SU-DHL-6 (cell line): ENCODE results near the gene FBN3.

Source experiments
- H2AFZ ChIP-seq: fragments of 200-600 bp; sonication (generic); 2 replicates; pipeline ENCODE4 v1.6.1; 2014; ENCODE audit warnings: low read depth, mild to moderate bottlenecking, moderate library complexity, mixed read lengths, antibody characterized with exemption, low read length; ENCODE audit not compliant: severe bottlenecking
- H3F3A ChIP-seq: fragments of 200-600 bp; shearing (Covaris generic); 2 replicates; pipeline ENCODE4 v1.6.0; 2016; ENCODE audit warnings: antibody characterized with exemption, mild to moderate bottlenecking; ENCODE audit not compliant: insufficient read depth
- H3K27ac ChIP-seq: fragments of 200-600 bp; sonication (generic); 2 replicates; pipeline ENCODE4 v1.5.1; 2016; ENCODE audit warnings: low read depth, mild to moderate bottlenecking, low read length, moderate library complexity, mixed read lengths
- H3K27me3 ChIP-seq: fragments of 200-600 bp; sonication (generic), shearing (Covaris generic); 2 replicates; pipeline ENCODE4 v1.6.0; 2014; ENCODE audit warnings: mild to moderate bottlenecking, low read length
- H3K36me3 ChIP-seq: fragments of 200-600 bp; sonication (generic); 2 replicates; pipeline ENCODE4 v1.6.1; 2014; ENCODE audit warnings: mild to moderate bottlenecking, low read length, mixed read lengths
- H3K4me2 ChIP-seq: fragments of 300-600, 200-600 bp; shearing (Covaris generic), sonication (generic); 2 replicates; pipeline ENCODE4 v1.6.0; 2014; ENCODE audit warnings: low read length, low read depth, mild to moderate bottlenecking; ENCODE audit not compliant: poor library complexity, severe bottlenecking
- H3K4me3 ChIP-seq: fragments of 200-600 bp; sonication (generic); 2 replicates; pipeline ENCODE4 v1.5.1; 2014; ENCODE audit warnings: antibody characterized with exemption, low read length, mild to moderate bottlenecking, mixed read lengths; ENCODE audit not compliant: insufficient read depth, poor library complexity, severe bottlenecking
- H3K79me2 ChIP-seq: fragments of 200-600 bp; sonication (generic); 2 replicates; pipeline ENCODE4 v1.6.1; 2014; ENCODE audit warnings: mild to moderate bottlenecking, low read length, moderate library complexity; ENCODE audit not compliant: insufficient read depth
- H3K9ac ChIP-seq: fragments of 200-600 bp; sonication (generic); 2 replicates; pipeline ENCODE4 v1.7.0; 2014; ENCODE audit warnings: mild to moderate bottlenecking, low read length
- H3K9me2 ChIP-seq: fragments of 200-600 bp; sonication (generic); replicated peaks from 2 replicates; pipeline ENCODE4 v1.6.1; 2014; ENCODE audit warnings: low read length; ENCODE audit not compliant: insufficient read depth
- H3K9me3 ChIP-seq: fragments of 200-600 bp; sonication (generic); 2 replicates; pipeline ENCODE4 v1.6.1; 2014; ENCODE audit warnings: low read length, mixed read lengths; ENCODE audit not compliant: insufficient read depth
- H4K20me1 ChIP-seq: fragments of 200-600 bp; sonication (generic); 2 replicates; pipeline ENCODE4 v1.6.1; 2014; ENCODE audit warnings: low read depth, mild to moderate bottlenecking, antibody characterized with exemption, low read length, moderate library complexity, mixed read lengths
- CTCF ChIP-seq: fragments of 200-600 bp; sonication (generic); IDR thresholded peaks from one replicate; pipeline ENCODE4 v1.5.1; 2017; ENCODE audit warnings: antibody characterized with exemption, mild to moderate bottlenecking, low read length, moderate library complexity; ENCODE audit not compliant: insufficient read depth, poor library complexity, severe bottlenecking
- EZH2phosphoT487 ChIP-seq: fragments of 200-600 bp; sonication (generic), shearing (Covaris generic); conservative IDR thresholded peaks from 2 replicates; pipeline ENCODE4 v1.6.1; 2018; ENCODE audit warnings: mild to moderate bottlenecking, antibody characterized with exemption, low read length, moderate library complexity, mixed read lengths

The FBN3 gene

DNA sequence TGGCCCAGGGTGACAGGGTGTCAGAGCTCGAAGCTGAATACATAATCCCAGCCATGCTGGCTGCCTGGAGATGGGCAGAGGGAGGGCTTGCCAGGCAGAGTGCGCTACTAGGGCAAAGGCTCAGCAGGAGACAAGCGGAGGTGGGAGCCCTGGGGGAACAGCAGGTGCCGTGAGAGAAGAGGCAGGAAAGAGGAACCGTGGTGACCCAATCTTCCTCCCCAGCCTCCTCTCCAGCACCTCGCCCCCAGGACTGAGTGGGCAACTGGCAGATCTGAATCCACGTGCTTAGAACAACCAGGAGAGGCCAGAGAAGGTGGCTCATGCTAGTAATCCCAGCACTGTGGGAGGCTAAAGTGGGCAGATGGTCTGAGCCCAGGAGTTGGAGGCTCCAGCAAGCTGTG lies 107.9 kb downstream of the FBN3 start:
- Histone ChIP-seq H4K20me1 (no peaks in the 10 kb centered on the region), H3K9me3 (no peaks in the 10 kb centered on the region), H3K9ac (no peak overlapping the region), H3K9me2 (no peaks in the 10 kb centered on the region), H2AFZ (no peak overlapping the region), H3K4me3 (no peak overlapping the region), H3K27me3 (no peaks in the 10 kb centered on the region), H3K36me3 (no peaks in the 10 kb centered on the region), H3K79me2 (no peaks in the 10 kb centered on the region), H3F3A (no peaks in the 10 kb centered on the region), H3K4me2 (no peak overlapping the region), H3K27ac (no peak overlapping the region)
- TF ChIP-seq EZH2phosphoT487 (no peak), CTCF (no peak)

GRCh38 chr19:8039231-8039630 lies 110.2 kb downstream of the FBN3 start:
- Histone ChIP-seq H3K36me3 (no peaks in the 10 kb centered on the region), H3K9me2 (no peaks in the 10 kb centered on the region), H3K27ac (no peak overlapping the region), H3K9ac (no peak overlapping the region), H3K79me2 (no peaks in the 10 kb centered on the region), H3K4me2 (no peak overlapping the region), H3K9me3 (no peaks in the 10 kb centered on the region), H3F3A (no peaks in the 10 kb centered on the region), H2AFZ (no peak overlapping the region), H3K4me3 (no peak overlapping the region), H4K20me1 (no peaks in the 10 kb centered on the region), H3K27me3 (no peaks in the 10 kb centered on the region)
- no peak for TF ChIP-seq CTCF
- no peak for TF ChIP-seq EZH2phosphoT487

GRCh38 chr19:8038815-8039214 lies 110.6 kb downstream of the FBN3 start:
- H3K79me2 ChIP-seq: no peaks in the 10 kb centered on the region

More at GRCh38 chr19:8038815-8039214, 110.6 kb downstream of the FBN3 start:
- Histone ChIP-seq H3K36me3 (no peaks in the 10 kb centered on the region), H3K4me2 (no peak overlapping the region), H3K27ac (no peak overlapping the region), H3K4me3 (no peak overlapping the region), H3K9ac (no peak overlapping the region), H4K20me1 (no peaks in the 10 kb centered on the region), H3K9me3 (no peaks in the 10 kb centered on the region), H3K9me2 (no peaks in the 10 kb centered on the region), H2AFZ (no peak overlapping the region), H3F3A (no peaks in the 10 kb centered on the region), H3K27me3 (no peaks in the 10 kb centered on the region)
- TF ChIP-seq CTCF: no peak
- TF ChIP-seq EZH2phosphoT487: no peak
